HL-60/S4 treated with retinoic acid at 250 ng/mL for 4 days and 3 days (cell line): Measurements from ENCODE around the gene PPP1CA.
"Not testable (repeated sequence)": the region's sequence is repeated elsewhere in the genome, so short reads cannot be mapped to it uniquely, and the experiment has no call there.

Experiments used
- in situ Hi-C: fragments of 300-500 bp; cut with MboI; formaldehyde crosslinking; loops from 2 replicates; pipeline ENCODE4 v1.7.0; 2022; ENCODE audit warnings: low sequenced_read_pairs

PPP1CA gene

GRCh38 chr11:67435031-67435726 is 33.5 kb upstream of the PPP1CA start:
- in situ Hi-C loops = no loop called here

- in situ Hi-C loops = no loop called here
These were observed 32.8 kb upstream of the PPP1CA start for GRCh38 chr11:67434395-67434881.

GRCh38 chr11:67433536-67434394 is 32.1 kb upstream of the PPP1CA start:
- in situ Hi-C loops = no loop called here

- in situ Hi-C loops = no loop called here
These were observed 31.1 kb upstream of the PPP1CA start for GRCh38 chr11:67432655-67433349.

GRCh38 chr11:67431346-67432249 is 29.9 kb upstream of the PPP1CA start:
- in situ Hi-C loops = no loop called here

GRCh38 chr11:67429722-67430121 is 28.1 kb upstream of the PPP1CA start:
- in situ Hi-C loops = no loop called here

GRCh38 chr11:67429038-67429668 is 27.5 kb upstream of the PPP1CA start:
- in situ Hi-C loops = no loop called here

GRCh38 chr11:67428052-67429001 is 26.7 kb upstream of the PPP1CA start, which contains the start of gene RPS6KB2:
TSS of gene RPS6KB2 (plus strand) at chr11:67428494. CDS start at chr11:67428546, 52 bp downstream.
- in situ Hi-C loops = no loop called here

GRCh38 chr11:67427364-67427859 is 25.8 kb upstream of the PPP1CA start:
- in situ Hi-C loops = not testable (repeated sequence)

- in situ Hi-C loops = no loop called here
These were observed 22.4 kb upstream of the PPP1CA start for GRCh38 chr11:67423891-67424613.

- in situ Hi-C loops = no loop called here
These were observed 21.8 kb upstream of the PPP1CA start for GRCh38 chr11:67423466-67423865.

- in situ Hi-C loops = no loop called here
These were observed 21.2 kb upstream of the PPP1CA start for GRCh38 chr11:67422891-67423290.

GRCh38 chr11:67421430-67422031 is 19.9 kb upstream of the PPP1CA start:
- in situ Hi-C loops = no loop called here

GRCh38 chr11:67420646-67421429 is 19.2 kb upstream of the PPP1CA start:
- in situ Hi-C loops = no loop called here

- in situ Hi-C loops = no loop called here
These were observed 18.5 kb upstream of the PPP1CA start for GRCh38 chr11:67420147-67420645.

- in situ Hi-C loops = no loop called here
These were observed 17.8 kb upstream of the PPP1CA start for GRCh38 chr11:67419325-67420049.
